ENCODE results near the gene PIGZ.

The PIGZ gene

DNA sequence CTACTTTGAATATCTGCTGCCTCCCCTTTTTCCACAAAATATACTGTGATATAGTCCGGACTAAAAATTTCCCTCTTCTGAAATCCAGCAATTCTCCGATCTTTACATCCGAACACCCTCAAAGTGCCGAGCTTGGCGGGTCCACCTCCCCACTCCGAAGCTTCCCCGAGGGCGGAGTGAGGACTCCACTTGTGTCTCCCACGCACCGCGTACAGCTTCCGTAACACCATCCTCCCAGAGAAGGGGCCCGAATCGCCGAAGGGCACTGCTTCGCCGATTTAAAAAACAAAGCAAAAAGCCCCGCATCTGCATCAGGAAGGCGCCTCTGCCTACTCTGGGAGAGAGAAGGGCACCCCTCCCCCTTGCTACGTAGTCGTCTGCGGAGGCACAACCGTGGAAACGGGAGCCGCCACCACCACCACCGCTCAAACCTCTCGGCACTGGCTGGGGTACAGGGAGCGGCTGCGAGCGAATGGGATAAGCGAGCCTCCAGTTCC is 26.9 kb downstream of the PIGZ start:
- peak overlapping the region; percentile 97 for H3K27ac ChIP-seq
- TF ChIP-seq, protein P1, sequence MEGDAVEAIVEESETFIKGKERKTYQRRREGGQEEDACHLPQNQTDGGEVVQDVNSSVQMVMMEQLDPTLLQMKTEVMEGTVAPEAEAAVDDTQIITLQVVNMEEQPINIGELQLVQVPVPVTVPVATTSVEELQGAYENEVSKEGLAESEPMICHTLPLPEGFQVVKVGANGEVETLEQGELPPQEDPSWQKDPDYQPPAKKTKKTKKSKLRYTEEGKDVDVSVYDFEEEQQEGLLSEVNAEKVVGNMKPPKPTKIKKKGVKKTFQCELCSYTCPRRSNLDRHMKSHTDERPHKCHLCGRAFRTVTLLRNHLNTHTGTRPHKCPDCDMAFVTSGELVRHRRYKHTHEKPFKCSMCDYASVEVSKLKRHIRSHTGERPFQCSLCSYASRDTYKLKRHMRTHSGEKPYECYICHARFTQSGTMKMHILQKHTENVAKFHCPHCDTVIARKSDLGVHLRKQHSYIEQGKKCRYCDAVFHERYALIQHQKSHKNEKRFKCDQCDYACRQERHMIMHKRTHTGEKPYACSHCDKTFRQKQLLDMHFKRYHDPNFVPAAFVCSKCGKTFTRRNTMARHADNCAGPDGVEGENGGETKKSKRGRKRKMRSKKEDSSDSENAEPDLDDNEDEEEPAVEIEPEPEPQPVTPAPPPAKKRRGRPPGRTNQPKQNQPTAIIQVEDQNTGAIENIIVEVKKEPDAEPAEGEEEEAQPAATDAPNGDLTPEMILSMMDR (conservative IDR thresholded peaks at IDR 0.05; ENCODE audit: low read depth): no peak
- CTCF ChIA-PET: interaction anchor here (0.6 to 1.6 kb wide), 13 partner anchors 9 to 437 kb away, joined by 3 to 9 read pairs (median 3); partner anchors contain the start of gene PAK2
- DNase-seq (ENCODE audit: low spot score): peak; percentile 50
- POLR2A ChIA-PET (ENCODE audit: low non-redundant PET): interaction anchor here (0.7 kb wide), 1 partner anchor 240 kb away, joined by 3 read pairs; no protein-coding TSS in a partner anchor

DNA sequence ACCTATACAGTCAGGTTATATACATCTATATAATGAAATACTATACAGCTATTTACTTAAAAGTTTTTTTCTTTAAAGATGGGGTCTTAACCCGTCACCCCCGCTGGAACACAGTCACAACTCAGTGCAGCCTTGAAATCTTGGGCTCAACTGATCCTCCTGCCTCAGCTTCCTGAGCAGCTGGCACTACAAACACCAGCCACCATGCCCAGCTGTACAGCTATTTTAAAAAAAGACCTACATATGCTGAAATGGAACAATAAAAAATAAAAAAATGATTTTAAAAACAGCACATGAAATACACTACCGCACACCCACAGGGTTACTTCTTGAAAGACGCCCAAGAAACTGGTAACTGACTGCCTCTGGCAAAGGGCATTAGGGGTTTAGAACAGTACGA is 30.1 kb downstream of the PIGZ start:
- TF ChIP-seq, protein P1 (conservative IDR thresholded peaks at IDR 0.05; ENCODE audit: low read depth): no peak
- DNase-seq (ENCODE audit: low spot score): no peak
- CTCF ChIA-PET: no interaction called here
- H3K27ac ChIP-seq: no peak overlapping the region
- POLR2A ChIA-PET (ENCODE audit: low non-redundant PET): no interaction called here

DNA sequence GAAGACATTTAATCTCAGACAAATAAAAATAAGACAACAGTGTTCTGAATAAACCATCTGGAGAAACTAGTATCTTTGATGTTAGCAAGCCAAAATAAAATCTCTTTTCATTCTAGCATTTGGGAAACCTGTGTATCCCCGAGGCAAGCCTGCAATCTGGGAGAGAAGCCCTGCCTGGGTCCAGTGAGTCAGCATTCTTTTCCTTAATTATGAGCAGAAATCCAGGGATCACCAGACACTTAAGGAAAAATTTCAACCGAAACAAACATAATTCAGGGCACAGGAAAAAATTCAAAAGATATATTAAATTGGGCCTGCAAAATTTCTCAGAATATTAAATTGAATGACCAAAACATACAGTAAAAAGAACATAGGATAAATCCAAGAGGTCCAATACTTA is 30.5 kb downstream of the PIGZ start:
- no peak for DNase-seq (ENCODE audit: low spot score)
- H3K27ac ChIP-seq: no peak overlapping the region
- CTCF ChIA-PET: no interaction called here

DNA sequence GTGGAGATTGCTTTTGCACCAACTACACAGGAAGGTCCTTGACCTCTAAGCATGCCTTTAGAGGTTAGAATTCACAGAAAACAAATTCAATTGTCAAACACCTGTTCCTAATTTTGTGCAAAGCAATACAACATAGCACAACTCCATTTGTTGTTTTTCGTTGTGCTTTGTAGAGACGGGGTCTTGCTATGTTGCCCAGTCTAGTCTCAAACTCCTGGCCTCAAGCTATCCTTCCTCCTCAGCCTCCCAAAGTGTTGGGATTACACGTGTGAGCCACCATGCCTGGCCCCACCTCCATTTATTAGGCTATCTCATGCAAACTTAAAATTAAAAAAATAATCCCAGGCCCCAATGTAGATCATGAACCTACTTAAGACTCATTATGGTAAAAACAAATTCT is 32.3 kb downstream of the PIGZ start:
- ChIA-PET POLR2A (ENCODE audit: low non-redundant PET) (no interaction called here), CTCF (interaction anchor here (0.6 to 0.7 kb wide), 2 partner anchors 22 to 34 kb away, joined by 3 read pairs; no protein-coding TSS in a partner anchor)
- H3K27ac ChIP-seq: no peak overlapping the region
- no peak for DNase-seq (ENCODE audit: low spot score)
- TF ChIP-seq, protein P1 (conservative IDR thresholded peaks at IDR 0.05; ENCODE audit: low read depth): no peak

More for the DNA sequence above, 30.5 kb downstream of the PIGZ start:
- POLR2A ChIA-PET (ENCODE audit: low non-redundant PET): no interaction called here
- TF ChIP-seq, protein P1 (conservative IDR thresholded peaks at IDR 0.05; ENCODE audit: low read depth): no peak

DNA sequence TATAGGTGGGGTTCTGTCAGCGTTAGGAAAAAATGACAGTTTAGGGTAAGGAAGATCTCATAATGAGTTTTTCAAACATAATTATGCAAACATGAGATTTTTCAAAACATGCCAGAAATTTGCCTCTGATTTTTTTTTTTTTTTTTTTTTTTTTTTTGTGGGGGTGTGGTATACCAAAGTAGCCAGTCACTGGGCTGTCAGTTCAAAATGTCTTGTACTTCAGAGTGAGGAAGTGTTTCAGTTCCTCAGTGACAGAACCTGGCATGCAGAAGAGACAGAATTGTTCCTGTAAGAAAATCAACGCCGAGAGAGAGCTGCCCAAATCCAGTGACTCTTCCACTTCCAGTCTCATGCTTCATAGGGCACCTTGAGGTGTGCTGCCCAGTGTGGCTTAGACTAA is 36.0 kb downstream of the PIGZ start:
- ChIA-PET CTCF (interaction anchor here (0.5 kb wide), 1 partner anchor 33 kb away, joined by 3 read pairs; no protein-coding TSS in a partner anchor), POLR2A (ENCODE audit: low non-redundant PET) (no interaction called here)
- TF ChIP-seq, protein P1 (conservative IDR thresholded peaks at IDR 0.05; ENCODE audit: low read depth): no peak
- DNase-seq (ENCODE audit: low spot score): no peak
- no peak overlapping the region for H3K27ac ChIP-seq

DNA sequence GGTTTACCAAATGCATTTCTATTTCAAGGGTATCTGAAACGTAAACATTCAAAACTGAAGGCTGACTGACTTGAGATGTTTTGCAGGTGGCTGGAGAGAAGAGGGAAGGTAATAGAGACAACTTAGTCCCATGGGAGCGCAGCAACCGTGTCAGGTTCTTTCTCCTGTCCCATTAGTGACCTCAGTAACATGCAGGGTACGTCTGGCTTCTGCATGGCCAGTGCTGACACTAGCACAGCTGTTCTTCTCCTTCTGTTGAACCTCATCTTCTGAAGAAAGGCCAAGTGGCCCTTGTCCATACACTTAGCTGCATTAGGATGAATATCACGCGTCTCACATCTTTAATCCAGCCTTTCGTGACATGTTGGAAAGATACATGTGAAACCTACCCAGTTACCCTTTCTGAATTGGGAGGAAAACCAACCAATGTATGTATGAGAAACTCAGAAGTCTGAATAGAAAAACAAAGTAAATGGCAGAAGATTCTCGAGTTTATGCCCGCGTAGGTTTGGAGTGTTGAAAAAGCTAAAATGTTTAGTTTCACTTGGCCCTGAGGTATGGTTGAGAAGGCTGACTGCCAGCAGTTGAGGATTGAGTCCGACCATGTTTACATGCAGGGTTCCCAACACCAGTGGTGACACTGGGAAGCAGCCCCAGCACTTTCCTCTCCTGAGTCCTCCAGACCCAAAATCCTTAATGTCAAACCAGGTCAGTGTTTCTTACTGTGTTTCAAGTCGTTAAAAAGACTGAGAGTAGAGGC is 36.6 kb downstream of the PIGZ start:
- no peak overlapping the region for H3K27ac ChIP-seq
- ChIA-PET CTCF (interaction anchor here (0.5 to 0.8 kb wide), 2 partner anchors 9 to 34 kb away, joined by 3 read pairs; no protein-coding TSS in a partner anchor), POLR2A (ENCODE audit: low non-redundant PET) (no interaction called here)
- no peak for DNase-seq (ENCODE audit: low spot score)
- TF ChIP-seq, protein P1 (conservative IDR thresholded peaks at IDR 0.05; ENCODE audit: low read depth): no peak

All from RWPE1 (cell line).